GM12878 (cell line): ENCODE measurements around the gene PPP1CA. TPM values are rescaled to one million over a fixed set of nuclear protein-coding genes. Genes with fewer than 3 reads are reported as not detected.

Source experiments
- ATF2 ChIP-seq: IDR thresholded peaks from 2 replicates; pipeline ENCODE4 v1.6.1; 2012; ENCODE audit warnings: low read length, inconsistent platforms
- CBFB ChIP-seq: IDR thresholded peaks from 2 replicates; pipeline ENCODE4 v1.6.1; 2016; ENCODE audit warnings: antibody characterized with exemption, low read depth
- CEBPB ChIP-seq, 2 experiments: fragments of 150-350 bp in 1 of 2; IDR thresholded peaks; 2 replicates each; pipeline ENCODE4 v1.6.1; 2012 to 2014; ENCODE audit warnings: low read depth in 2 of 2, low read length in 2 of 2, borderline replicate concordance in 1 of 2, inconsistent platforms in 1 of 2
- E4F1 ChIP-seq: fragments of 450-650 bp; IDR thresholded peaks from 2 replicates; pipeline ENCODE4 v1.6.1; 2018; ENCODE audit warnings: borderline replicate concordance, mild to moderate bottlenecking; ENCODE audit not compliant: partially characterized antibody
- IKZF1 ChIP-seq: fragments of 450-650 bp; conservative IDR thresholded peaks from 2 replicates; pipeline ENCODE4 v1.6.1; 2017; ENCODE audit warnings: antibody characterized with exemption, mild to moderate bottlenecking
- JUNB ChIP-seq: IDR thresholded peaks from 2 replicates; pipeline ENCODE4 v1.6.1; 2016; ENCODE audit warnings: antibody characterized with exemption, mild to moderate bottlenecking
- MLLT1 ChIP-seq: fragments of 450-650 bp; IDR thresholded peaks from 2 replicates; pipeline ENCODE4 v1.6.1; 2016; ENCODE audit warnings: mild to moderate bottlenecking
- NFYA ChIP-seq: IDR thresholded peaks from 2 replicates; pipeline ENCODE4 v1.6.1; 2011; ENCODE audit warnings: low read depth, mild to moderate bottlenecking, low read length, improper control_type of control experiment, borderline replicate concordance
- NRF1 ChIP-seq: conservative IDR thresholded peaks from 2 replicates; pipeline ENCODE4 v1.6.1; 2011; ENCODE audit warnings: mild to moderate bottlenecking, low read depth, low read length, improper control_type of control experiment
- PBX3 ChIP-seq: IDR thresholded peaks from 2 replicates; pipeline ENCODE4 v1.6.1; 2011; ENCODE audit warnings: mild to moderate bottlenecking, low read depth, low read length, moderate library complexity; ENCODE audit not compliant: insufficient replicate concordance
- PKNOX1 ChIP-seq: fragments of 450-650 bp; IDR thresholded peaks from 2 replicates; pipeline ENCODE4 v1.6.1; 2016; ENCODE audit warnings: mild to moderate bottlenecking
- POLR2A ChIP-seq: IDR thresholded peaks from 2 replicates; pipeline ENCODE4 v1.6.1; 2011; ENCODE audit warnings: low read depth, mild to moderate bottlenecking, low read length
- SPI1 ChIP-seq: IDR thresholded peaks from 2 replicates; pipeline ENCODE4 v1.6.1; 2011; ENCODE audit warnings: low read depth, mild to moderate bottlenecking, low read length, moderate library complexity, borderline replicate concordance; ENCODE audit not compliant: insufficient read depth
- STAT3 ChIP-seq: IDR thresholded peaks from 2 replicates; pipeline ENCODE4 v1.6.1; 2011; ENCODE audit warnings: low read depth, low read length, improper control_type of control experiment
- TBL1XR1 ChIP-seq: IDR thresholded peaks from 2 replicates; pipeline ENCODE4 v1.6.1; 2012; ENCODE audit warnings: low read depth, low read length, improper control_type of control experiment
- TCF3 ChIP-seq: IDR thresholded peaks from 2 replicates; pipeline ENCODE4 v1.6.1; 2012; ENCODE audit warnings: low read depth, mild to moderate bottlenecking, low read length, borderline replicate concordance; ENCODE audit not compliant: insufficient read depth
- YBX1 ChIP-seq: fragments of 450-650 bp; IDR thresholded peaks from 2 replicates; pipeline ENCODE4 v1.6.1; 2016; ENCODE audit warnings: antibody characterized with exemption
- polyA plus RNA-seq, 11 experiments: library from polyadenylated mRNA; depleted of rRNA in 4 of 11; unstranded in 6 of 11; stranded (reverse) in 5 of 11; fragments of >200 nt; fragmentation: Nextera tagmentation in 4 of 11; fragmentation: Illumina TruSeq in 1 of 11; extraction: Ambion mirVana in 4 of 11; extraction: Trizol in 1 of 11; gene quantifications; 1 replicate in 1 of 11; 2 replicates in 10 of 11; pipeline versions ENCODE4 v1.2.1 to v1.2.3, GENCODE V29; 2011 to 2016; ENCODE audit warnings: inconsistent platforms in 2 of 11, missing spikeins in 2 of 11, low read depth in 1 of 11
- total RNA-seq, 4 experiments: library from RNA; depleted of rRNA in 3 of 4; stranded (reverse); fragments of >200 nt in 3 of 4; fragmentation: Illumina TruSeq in 1 of 4; extraction: Trizol in 1 of 4; gene quantifications; 2 replicates each; pipeline versions ENCODE4 v1.2.1 to v1.2.3, GENCODE V29; 2013 to 2021

Gene PPP1CA
- total and polyA plus RNA-seq, 10 of the 15 experiments (the other 5 are each of a cell fraction or from before 2014, with no cell fraction given), result 26.4 to 458 (median 240) TPM

- no peak for TF ChIP-seq YBX1
- TF ChIP-seq CBFB, result no peak
- no peak for TF ChIP-seq NRF1
- TF ChIP-seq CEBPB (IDR thresholded peaks at IDR 0.05; ENCODE audit: borderline replicate concordance in 1 of 2, low read depth in 2 of 2, low read length in 2 of 2), result no peak
- peak; percentile 90; the same call in 1 of the 2 replicates for TF ChIP-seq TCF3
- TF ChIP-seq ATF2, result no peak
- no peak for TF ChIP-seq PKNOX1
- no peak for TF ChIP-seq E4F1
- TF ChIP-seq JUNB, result no peak
- no peak for TF ChIP-seq PBX3
- no peak for TF ChIP-seq STAT3
- TF ChIP-seq SPI1, result no peak
- TF ChIP-seq TBL1XR1, result peak; percentile 82
- TF ChIP-seq MLLT1, result no peak
- peak; percentile 83 for TF ChIP-seq POLR2A
- no peak for TF ChIP-seq NFYA
- TF ChIP-seq IKZF1, result peak; percentile 82
Measured at GRCh38 chr11:67391304-67392182, 10.1 kb downstream of the PPP1CA start, which contains the start of gene RAD9A (continued).
